Progenitor cell of endocrine pancreas (in vitro differentiated cells): ENCODE data around the gene TRIM8. TPM values are rescaled to one million over a fixed set of nuclear protein-coding genes. Genes with fewer than 3 reads are reported as not detected.

Experiments
- DNase-seq: peaks from one replicate; pipeline ENCODE4 v3.0.0; 2021; ENCODE audit warnings: low spot score; ENCODE audit not compliant: unreplicated experiment
- H3K27ac Mint-ChIP-seq: 2 replicates; pipeline ENCODE4 v1.8.0; 2021; ENCODE audit warnings: mild to moderate bottlenecking, moderate library complexity, mixed read lengths
- H3K27me3 Mint-ChIP-seq: 2 replicates; pipeline ENCODE4 v1.8.0; 2021; ENCODE audit warnings: mixed read lengths
- H3K36me3 Mint-ChIP-seq: 2 replicates; pipeline ENCODE4 v1.8.0; 2022; ENCODE audit warnings: mixed read lengths; ENCODE audit not compliant: insufficient read depth
- H3K4me1 Mint-ChIP-seq: 2 replicates; pipeline ENCODE4 v1.8.0; 2021; ENCODE audit warnings: low read depth, mixed read lengths
- H3K4me3 Mint-ChIP-seq: 2 replicates; pipeline ENCODE4 v1.8.0; 2021; ENCODE audit warnings: low read depth, mild to moderate bottlenecking, moderate library complexity, mixed read lengths
- H3K9me3 Mint-ChIP-seq: 2 replicates; pipeline ENCODE4 v1.8.0; 2021; ENCODE audit warnings: low read depth, mixed read lengths
- CTCF ChIP-seq: fragments of 200-600 bp; sonication (generic); IDR thresholded peaks from one replicate; pipeline ENCODE4 v1.5.0; 2021; ENCODE audit warnings: antibody characterized with exemption, mild to moderate bottlenecking; ENCODE audit not compliant: unreplicated experiment
- total RNA-seq: library from RNA; stranded (reverse); gene quantifications from 2 replicates; pipeline ENCODE4 v1.2.1, GENCODE V29; 2021

The TRIM8 gene
- total RNA-seq, 1 donor from 2014 or later = 66.1 TPM

GRCh38 chr10:102620138-102620590 is 24.1 kb upstream of the TRIM8 start:
- H3K27ac Mint-ChIP-seq = no peak overlapping the region
- no peak overlapping the region for H3K4me3 Mint-ChIP-seq
- H3K4me1 Mint-ChIP-seq = peaks cover 13% of the 10 kb centered on the region
- H3K9me3 Mint-ChIP-seq = no peaks in the 10 kb centered on the region
- peaks cover 9% of the 10 kb centered on the region for H3K36me3 Mint-ChIP-seq
- TF ChIP-seq CTCF = no peak
- DNase-seq = no peak
- H3K27me3 Mint-ChIP-seq = no peaks in the 10 kb centered on the region

- Mint-ChIP-seq H3K36me3 (peaks cover 9% of the 10 kb centered on the region), H3K4me3 (no peak overlapping the region), H3K9me3 (no peaks in the 10 kb centered on the region), H3K27ac (peak overlapping the region; percentile 89), H3K27me3 (no peaks in the 10 kb centered on the region), H3K4me1 (peaks cover 19% of the 10 kb centered on the region)
- TF ChIP-seq CTCF = no peak
- DNase-seq = no peak
These were observed 23.5 kb upstream of the TRIM8 start for GRCh38 chr10:102620591-102621442.

GRCh38 chr10:102621443-102622325 is 22.6 kb upstream of the TRIM8 start:
- H3K27me3 Mint-ChIP-seq = no peaks in the 10 kb centered on the region
- peaks cover 9% of the 10 kb centered on the region for H3K36me3 Mint-ChIP-seq
- no peak overlapping the region for H3K4me3 Mint-ChIP-seq
- H3K27ac Mint-ChIP-seq = peak overlapping the region; percentile 89
- no peak for DNase-seq
- H3K9me3 Mint-ChIP-seq = no peaks in the 10 kb centered on the region
- peaks cover 20% of the 10 kb centered on the region for H3K4me1 Mint-ChIP-seq
- no peak for TF ChIP-seq CTCF

GRCh38 chr10:102624094-102624493 is 20.2 kb upstream of the TRIM8 start:
- DNase-seq = no peak
- no peak for TF ChIP-seq CTCF
- Mint-ChIP-seq H3K27ac (no peak overlapping the region), H3K9me3 (no peaks in the 10 kb centered on the region), H3K4me3 (no peak overlapping the region), H3K27me3 (no peaks in the 10 kb centered on the region), H3K4me1 (peaks cover 31% of the 10 kb centered on the region), H3K36me3 (peaks cover 3% of the 10 kb centered on the region)
